ENCODE measurements around the gene FCRL5. TPM values are rescaled to one million over a fixed set of nuclear protein-coding genes. Genes with fewer than 3 reads are reported as not detected.

The FCRL5 gene
- total RNA-seq, 4 donors from 2014 or later = 0.13 to 1.2 (median 0.28) TPM

- no peak for TF ChIP-seq CTCF (IDR thresholded peaks at IDR 0.05)
- no peak for ATAC-seq (ENCODE audit: low FRiP score)
- no peak for DNase-seq (ENCODE audit: low spot score)
Measured at GRCh38 chr1:157584503-157584902, 32.2 kb upstream of the FCRL5 start.

GRCh38 chr1:157580828-157581210, 28.5 kb upstream of the FCRL5 start:
- no peak for TF ChIP-seq CTCF (IDR thresholded peaks at IDR 0.05)
- no peak for DNase-seq (ENCODE audit: low spot score)
- ATAC-seq (ENCODE audit: low FRiP score) = no peak

GRCh38 chr1:157580179-157580827, 28.0 kb upstream of the FCRL5 start:
- TF ChIP-seq CTCF (IDR thresholded peaks at IDR 0.05) = no peak
- no peak for ATAC-seq (ENCODE audit: low FRiP score)
- DNase-seq (ENCODE audit: low spot score) = no peak

GRCh38 chr1:157577420-157577819, 25.1 kb upstream of the FCRL5 start:
- ATAC-seq (ENCODE audit: low FRiP score) (no peak), DNase-seq (ENCODE audit: low spot score) (no peak)
- TF ChIP-seq CTCF (IDR thresholded peaks at IDR 0.05) = no peak

- DNase-seq (ENCODE audit: low spot score) (no peak), ATAC-seq (ENCODE audit: low FRiP score) (no peak)
- no peak for TF ChIP-seq CTCF (IDR thresholded peaks at IDR 0.05)
Measured at GRCh38 chr1:157575744-157576143, 23.4 kb upstream of the FCRL5 start.

- TF ChIP-seq CTCF (IDR thresholded peaks at IDR 0.05) = no peak
- ATAC-seq (ENCODE audit: low FRiP score) = no peak
- DNase-seq (ENCODE audit: low spot score) = no peak
Measured at GRCh38 chr1:157574836-157575235, 22.5 kb upstream of the FCRL5 start.

GRCh38 chr1:157566484-157567300, 14.4 kb upstream of the FCRL5 start:
- DNase-seq (ENCODE audit: low spot score) (no peak), ATAC-seq (ENCODE audit: low FRiP score) (no peak)
- no peak for TF ChIP-seq CTCF (IDR thresholded peaks at IDR 0.05)

All from omental fat pad (tissue), 4 donors.